Fibroblast of peridontal ligament (primary cell): ENCODE data around the gene AGPAT4.

Experiments
- DNase-seq: peaks from one replicate; pipeline ENCODE4 v3.0.0-alpha.2; 2010; ENCODE audit errors: extremely low read depth

The AGPAT4 gene

DNA sequence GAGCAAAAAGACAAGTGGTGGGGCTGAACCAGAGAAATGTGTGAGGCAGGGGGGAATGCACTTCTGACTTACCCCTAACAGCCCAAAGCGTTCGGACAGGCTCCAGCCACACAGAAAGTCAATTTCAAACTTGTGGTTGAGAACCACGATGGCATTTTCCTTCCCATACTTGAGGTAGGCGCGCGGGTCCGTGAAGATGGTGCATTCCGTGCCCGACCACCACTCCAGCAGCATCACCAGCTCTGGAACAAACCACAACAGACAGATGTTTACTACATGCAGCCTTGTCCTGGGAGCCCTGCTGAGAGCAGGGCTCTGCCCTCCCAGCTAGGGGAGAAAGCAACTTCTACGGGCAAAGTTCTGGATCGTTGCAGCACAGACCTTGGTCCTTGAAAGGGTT lies 107.7 kb downstream of the AGPAT4 start:
- no peak for DNase-seq

DNA sequence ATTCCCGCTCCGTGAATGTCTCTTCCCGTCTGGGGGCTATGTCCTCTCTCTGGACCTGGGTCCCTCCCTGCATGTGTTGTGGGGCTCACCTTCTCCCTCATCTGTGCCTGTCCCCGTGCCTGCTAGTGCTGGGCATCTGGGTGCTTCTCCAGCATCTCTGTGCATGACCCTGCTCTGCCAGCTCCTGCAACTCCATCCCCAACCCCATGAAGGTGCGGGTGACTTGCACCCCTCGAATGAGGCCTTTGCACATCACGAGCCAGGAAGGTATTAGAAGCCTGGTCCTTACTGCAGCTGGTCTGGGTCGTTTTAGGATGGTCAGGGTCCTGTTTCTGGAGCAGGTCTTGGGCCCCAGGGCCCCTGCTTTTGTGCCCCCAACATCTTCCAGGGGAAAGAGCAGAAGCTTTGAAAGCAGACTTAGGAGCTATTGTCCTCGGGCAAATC lies 109.7 kb downstream of the AGPAT4 start:
- no peak for DNase-seq

- DNase-seq = no peak
These were observed 110.2 kb downstream of the AGPAT4 start for GRCh38 chr6:161163466-161164181.

- DNase-seq = no peak
These were observed 111.1 kb downstream of the AGPAT4 start for GRCh38 chr6:161162722-161163121.

GRCh38 chr6:161161889-161162624 lies 111.8 kb downstream of the AGPAT4 start:
- DNase-seq = peak; percentile 91

DNA sequence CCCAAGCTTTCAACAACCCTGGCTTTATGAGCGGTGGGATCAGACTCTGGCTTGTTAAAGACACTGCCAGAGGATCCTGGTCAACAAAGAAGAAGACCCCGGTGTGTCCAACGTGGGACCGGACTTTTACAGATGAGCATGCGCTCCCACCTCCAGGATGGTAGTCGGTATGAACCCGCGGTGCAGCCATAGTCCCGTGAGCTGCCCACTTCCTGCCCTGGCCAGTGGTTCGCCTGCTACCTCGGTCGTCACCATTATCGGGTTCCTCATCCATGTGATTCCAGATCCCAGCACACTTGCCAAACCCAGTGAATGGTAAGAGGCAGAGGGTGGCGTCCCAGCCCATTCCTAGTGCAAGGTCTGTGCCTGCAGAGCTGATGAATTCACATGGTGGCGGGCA lies 112.7 kb downstream of the AGPAT4 start:
- DNase-seq = no peak

GRCh38 chr6:161154796-161155335 lies 119.0 kb downstream of the AGPAT4 start:
- DNase-seq = no peak

DNA sequence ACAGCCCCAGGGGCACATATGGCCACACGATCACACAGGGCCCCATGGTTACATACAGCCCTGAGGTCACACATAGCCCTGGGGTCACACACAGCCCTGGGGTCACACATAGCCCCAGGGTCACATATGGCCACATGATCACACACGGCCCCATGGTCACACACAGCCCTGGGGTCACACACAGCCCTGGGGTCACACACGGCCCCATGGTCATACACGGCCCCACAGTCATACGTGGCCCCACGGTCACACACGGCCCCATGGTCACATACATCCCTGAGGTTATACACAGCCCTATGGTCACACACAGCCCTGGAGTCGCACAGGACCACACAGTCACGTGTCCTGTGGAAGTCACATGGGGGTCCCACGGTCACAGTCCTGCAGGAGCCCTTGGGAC lies 120.1 kb downstream of the AGPAT4 start:
- no peak for DNase-seq

DNA sequence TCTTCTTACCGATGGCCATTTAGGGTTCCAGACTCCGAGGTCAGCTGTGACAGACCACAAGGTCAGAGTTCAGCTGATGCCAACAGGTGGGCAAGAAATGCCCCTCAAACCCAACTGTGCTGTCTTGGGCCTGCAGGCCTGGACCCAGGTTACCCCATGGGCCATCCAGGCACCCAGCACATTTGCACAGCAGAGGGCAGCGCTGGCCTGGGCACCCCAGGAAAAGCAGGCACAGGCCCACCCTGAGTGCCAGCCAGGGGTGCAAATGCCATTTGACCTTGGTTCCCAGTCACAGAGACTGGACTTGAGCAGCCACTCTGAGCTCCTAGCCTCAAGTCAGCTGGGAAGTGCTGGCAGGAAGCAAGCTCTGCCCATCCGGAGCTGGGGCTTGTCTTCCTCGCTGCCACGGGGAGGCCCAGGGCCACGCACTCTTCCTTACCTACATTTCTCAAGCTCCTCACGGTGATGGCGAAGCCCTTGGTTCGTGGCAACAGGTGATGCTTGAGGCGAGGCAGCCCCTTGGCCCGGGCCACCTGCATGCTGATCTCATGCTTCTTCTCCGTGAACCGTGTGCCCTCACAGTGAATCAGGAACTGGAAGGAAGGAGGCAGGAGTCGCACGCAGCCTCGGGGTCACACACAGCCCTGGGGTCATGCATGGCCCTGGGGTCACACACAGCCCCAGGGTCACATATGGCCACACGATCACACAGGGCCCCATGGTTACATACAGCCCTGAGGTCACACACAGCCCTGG lies 120.8 kb downstream of the AGPAT4 start:
- DNase-seq = peak; percentile 19

DNA sequence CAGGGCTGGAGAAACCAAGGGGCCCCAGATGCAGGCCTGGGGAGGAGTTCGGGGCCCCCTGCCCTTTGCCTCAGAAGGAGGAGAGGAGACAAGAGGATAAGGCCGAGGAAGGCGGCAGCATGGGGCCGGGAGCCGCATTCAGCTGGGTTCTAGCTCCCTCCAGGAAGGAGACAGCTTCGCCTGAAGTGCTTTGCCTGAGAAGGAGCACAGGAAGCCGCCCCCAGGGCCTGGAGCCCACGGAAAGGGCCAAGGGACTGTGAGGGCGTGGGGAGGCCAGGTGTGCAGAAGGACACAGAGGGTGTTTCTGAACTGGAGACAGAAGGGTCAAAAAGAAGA lies 121.4 kb downstream of the AGPAT4 start:
- DNase-seq = no peak

DNA sequence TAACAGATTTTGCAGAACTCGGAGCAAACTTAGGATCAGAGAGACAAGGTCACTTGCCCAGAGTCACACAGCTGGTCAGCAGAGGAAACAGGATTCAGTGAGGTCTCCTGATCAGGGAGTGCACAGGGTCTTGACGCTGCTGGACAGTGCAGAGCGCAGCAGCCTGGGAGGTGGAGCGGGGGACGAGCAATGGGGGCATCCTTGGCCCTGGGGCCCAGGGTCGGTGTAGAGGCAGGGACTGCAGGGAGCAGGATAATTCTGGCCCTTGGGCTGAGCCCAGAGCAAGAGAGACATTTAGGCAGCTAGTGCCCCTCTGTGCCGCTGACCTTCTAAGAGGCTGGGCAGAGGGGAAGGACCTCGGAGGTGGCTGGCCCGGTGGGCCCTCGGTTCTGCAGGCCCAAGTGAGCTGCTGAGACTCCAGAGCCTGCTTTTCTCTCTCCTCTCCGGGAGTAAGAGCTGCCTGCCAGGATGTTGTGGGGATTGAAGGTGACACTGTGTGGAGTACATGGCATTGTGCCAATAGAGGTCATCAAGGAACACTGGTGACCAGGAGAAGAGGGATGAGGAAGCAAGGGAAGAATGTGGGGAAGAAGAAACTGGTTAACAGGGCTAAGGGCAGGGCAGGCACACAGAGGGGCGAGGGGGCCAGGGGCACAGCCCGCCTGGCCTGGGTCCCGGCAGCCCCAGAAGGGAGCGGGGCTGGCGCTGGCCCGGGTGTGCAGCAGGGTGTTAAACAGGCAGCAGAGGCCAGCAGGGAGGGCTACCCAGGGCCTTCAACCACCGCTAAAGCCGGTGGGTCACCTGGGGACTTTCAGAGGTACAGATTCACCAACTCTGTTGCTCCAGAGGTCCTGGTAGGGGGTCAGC lies 122.0 kb downstream of the AGPAT4 start:
- no peak for DNase-seq

GRCh38 chr6:161151059-161151645 lies 122.7 kb downstream of the AGPAT4 start:
- DNase-seq = no peak

DNA sequence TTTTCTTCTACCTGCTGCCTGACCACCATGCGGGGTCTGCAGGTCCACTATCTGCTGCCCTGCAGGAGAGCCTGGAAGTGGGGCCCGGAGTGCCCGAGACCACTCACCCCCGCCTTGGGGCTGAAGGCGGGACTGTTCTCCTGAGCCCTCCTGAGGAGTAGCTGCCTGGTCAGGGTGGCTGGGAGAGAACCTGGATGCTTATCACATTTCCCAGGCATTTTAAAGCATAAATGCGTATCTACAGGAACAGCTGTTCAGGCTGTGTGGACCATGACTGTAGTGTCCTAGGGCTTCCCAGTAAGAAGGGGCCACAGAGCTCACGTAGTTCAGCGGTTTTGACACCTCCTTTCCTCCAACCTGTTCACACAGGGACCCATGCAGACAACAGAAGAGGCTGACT lies 123.3 kb downstream of the AGPAT4 start:
- no peak for DNase-seq

DNA sequence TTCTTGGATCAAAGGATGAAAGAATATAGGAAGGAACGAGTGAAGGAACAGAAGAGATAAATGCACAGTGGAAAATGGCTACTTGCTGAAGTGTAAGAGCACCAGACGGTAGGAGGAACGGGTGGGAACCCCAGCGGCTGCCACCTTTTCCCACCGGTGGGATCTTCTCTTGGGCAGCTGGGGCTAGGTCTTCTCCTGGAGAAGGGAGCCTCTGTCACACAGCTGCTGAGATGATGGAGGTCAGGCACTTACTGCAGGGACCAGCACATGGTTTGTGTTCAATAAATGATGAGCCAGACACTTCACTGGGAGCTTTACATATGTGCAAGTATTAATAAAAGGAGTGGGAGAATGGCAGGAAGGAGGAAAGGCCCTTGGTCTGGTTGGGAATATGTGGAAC lies 123.7 kb downstream of the AGPAT4 start:
- no peak for DNase-seq

GRCh38 chr6:161143663-161144430 lies 130.0 kb downstream of the AGPAT4 start:
- no peak for DNase-seq

GRCh38 chr6:161142957-161143296 lies 130.9 kb downstream of the AGPAT4 start:
- no peak for DNase-seq

- DNase-seq = no peak
These were observed 132.7 kb downstream of the AGPAT4 start for GRCh38 chr6:161141173-161141572.

- DNase-seq = no peak
These were observed 133.3 kb downstream of the AGPAT4 start for GRCh38 chr6:161140554-161140875.

DNA sequence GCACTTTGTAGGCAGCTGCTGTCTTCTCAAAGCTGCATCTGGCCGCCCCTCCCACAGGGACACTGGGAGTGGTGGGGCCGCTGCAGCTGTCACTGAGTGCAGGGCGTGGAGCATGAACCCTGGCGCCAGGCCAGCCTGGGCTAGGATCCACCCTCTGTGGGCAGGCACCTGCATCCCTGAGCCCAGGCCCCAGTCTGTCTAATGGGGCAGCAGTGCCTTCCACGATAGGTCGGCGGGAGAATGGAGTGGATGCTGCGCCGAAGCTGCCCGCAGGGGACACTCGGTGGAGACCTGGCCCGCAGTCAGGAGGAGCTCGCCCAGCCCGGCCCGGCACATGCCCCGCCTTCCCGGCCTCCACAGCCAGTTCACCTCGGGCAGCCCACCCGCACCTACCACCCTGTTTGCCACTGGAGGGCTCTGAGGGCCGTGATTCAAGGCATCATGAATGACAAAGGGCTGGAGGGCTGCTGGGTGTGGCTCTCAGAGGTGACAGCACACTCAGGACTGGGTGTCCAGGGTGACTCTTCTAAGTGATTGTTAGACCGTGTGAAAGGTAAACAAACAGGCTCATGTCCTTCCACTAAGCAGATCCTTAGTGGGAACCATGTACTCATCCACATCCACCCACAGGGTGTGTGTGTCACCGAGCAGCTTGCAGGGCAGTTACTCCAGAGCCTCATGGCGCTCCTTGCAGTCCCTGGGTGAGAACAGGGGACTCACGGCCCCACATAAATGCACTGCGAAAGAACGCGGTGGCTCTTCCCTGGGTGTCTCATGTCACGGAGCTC lies 133.9 kb downstream of the AGPAT4 start:
- DNase-seq = no peak

GRCh38 chr6:161139304-161139765 lies 134.5 kb downstream of the AGPAT4 start:
- DNase-seq = no peak
